GM19023 (cell line): ENCODE data around the gene ST6GAL1.
"Not testable (repeated sequence)": the region's sequence is repeated elsewhere in the genome, so short reads cannot be mapped to it uniquely, and the experiment has no call there.

Experiments used
- ATAC-seq: cut with Tn5 transposase; IDR thresholded peaks from one replicate; pipeline ENCODE4 v1.9.1; 2021; ENCODE audit warnings: mild to moderate bottlenecking, moderate library complexity; ENCODE audit not compliant: unreplicated experiment

The ST6GAL1 gene

GRCh38 chr3:187017511-187018230, 87.3 kb downstream of the ST6GAL1 start:
- no peak for ATAC-seq

GRCh38 chr3:187019542-187020072, 89.3 kb downstream of the ST6GAL1 start:
- no peak for ATAC-seq

GRCh38 chr3:187020376-187020775, 90.0 kb downstream of the ST6GAL1 start:
- ATAC-seq = no peak

- ATAC-seq = no peak
These were observed 91.5 kb downstream of the ST6GAL1 start for GRCh38 chr3:187021748-187022402.

- ATAC-seq = no peak
These were observed 92.2 kb downstream of the ST6GAL1 start for GRCh38 chr3:187022403-187023029.

GRCh38 chr3:187023340-187023739, 93.0 kb downstream of the ST6GAL1 start:
- not testable (repeated sequence) for ATAC-seq

GRCh38 chr3:187024536-187025226, 94.4 kb downstream of the ST6GAL1 start:
- ATAC-seq = no peak

- no peak for ATAC-seq
These were observed 94.9 kb downstream of the ST6GAL1 start for GRCh38 chr3:187025254-187025655.

- no peak for ATAC-seq
These were observed 95.5 kb downstream of the ST6GAL1 start for GRCh38 chr3:187025656-187026316.

- no peak for ATAC-seq
These were observed 96.0 kb downstream of the ST6GAL1 start for GRCh38 chr3:187026317-187026670.

GRCh38 chr3:187027531-187028278, 97.4 kb downstream of the ST6GAL1 start:
- ATAC-seq = peak; percentile 23

- no peak for ATAC-seq
These were observed 101.6 kb downstream of the ST6GAL1 start for GRCh38 chr3:187031934-187032333.

- ATAC-seq = no peak
These were observed 106.1 kb downstream of the ST6GAL1 start for GRCh38 chr3:187036394-187036793.

GRCh38 chr3:187039100-187039722, 108.9 kb downstream of the ST6GAL1 start:
- ATAC-seq = no peak

- no peak for ATAC-seq
These were observed 109.5 kb downstream of the ST6GAL1 start for GRCh38 chr3:187039723-187040414.

GRCh38 chr3:187040516-187041361, 110.4 kb downstream of the ST6GAL1 start:
- no peak for ATAC-seq

GRCh38 chr3:187041362-187042307, 111.3 kb downstream of the ST6GAL1 start:
- ATAC-seq = no peak
